Measurements from ENCODE around the gene DACT2.

DACT2 gene

GRCh38 chr6:168309183-168309582 is 10.4 kb downstream of the DACT2 start:
- no peak overlapping the region for H3K27ac ChIP-seq (ENCODE audit: low read depth, low read length)
- no peaks in the 10 kb centered on the region for H3K27me3 ChIP-seq (ENCODE audit: control insufficient read depth, insufficient read depth, low read length)
- peaks cover 16% of the 10 kb centered on the region for H3K4me1 ChIP-seq (ENCODE audit: control insufficient read depth, insufficient read depth, low read length)
- H3K9ac ChIP-seq (ENCODE audit: low read depth, low read length): no peak overlapping the region
- H3K4me3 ChIP-seq (ENCODE audit: low read depth, low read length): no peak overlapping the region
- no peaks in the 10 kb centered on the region for H3K9me3 ChIP-seq (ENCODE audit: control insufficient read depth, insufficient read depth, low read length)
- H3K36me3 ChIP-seq (ENCODE audit: control insufficient read depth, insufficient read depth, low read length): no peaks in the 10 kb centered on the region

GRCh38 chr6:168308390-168309144 is 11.0 kb downstream of the DACT2 start:
- H3K4me1 ChIP-seq (ENCODE audit: control insufficient read depth, insufficient read depth, low read length): peaks cover 10% of the 10 kb centered on the region
- H3K9me3 ChIP-seq (ENCODE audit: control insufficient read depth, insufficient read depth, low read length): no peaks in the 10 kb centered on the region
- H3K27me3 ChIP-seq (ENCODE audit: control insufficient read depth, insufficient read depth, low read length): peaks cover under 1% of the 10 kb centered on the region; the same call in 1 of the 2 replicates
- no peak overlapping the region for H3K4me3 ChIP-seq (ENCODE audit: low read depth, low read length)
- H3K9ac ChIP-seq (ENCODE audit: low read depth, low read length): no peak overlapping the region
- no peaks in the 10 kb centered on the region for H3K36me3 ChIP-seq (ENCODE audit: control insufficient read depth, insufficient read depth, low read length)
- no peak overlapping the region for H3K27ac ChIP-seq (ENCODE audit: low read depth, low read length)

GRCh38 chr6:168307695-168308021 is 11.9 kb downstream of the DACT2 start:
- Histone ChIP-seq H3K27ac (ENCODE audit: low read depth, low read length) (no peak overlapping the region), H3K9ac (ENCODE audit: low read depth, low read length) (no peak overlapping the region), H3K4me1 (ENCODE audit: control insufficient read depth, insufficient read depth, low read length) (peaks cover 10% of the 10 kb centered on the region), H3K9me3 (ENCODE audit: control insufficient read depth, insufficient read depth, low read length) (no peaks in the 10 kb centered on the region), H3K4me3 (ENCODE audit: low read depth, low read length) (no peak overlapping the region), H3K36me3 (ENCODE audit: control insufficient read depth, insufficient read depth, low read length) (no peaks in the 10 kb centered on the region), H3K27me3 (ENCODE audit: control insufficient read depth, insufficient read depth, low read length) (peaks cover 10% of the 10 kb centered on the region)

GRCh38 chr6:168307015-168307694 is 12.4 kb downstream of the DACT2 start:
- H3K9ac ChIP-seq (ENCODE audit: low read depth, low read length): no peak overlapping the region
- no peak overlapping the region for H3K27ac ChIP-seq (ENCODE audit: low read depth, low read length)
- no peak overlapping the region for H3K4me3 ChIP-seq (ENCODE audit: low read depth, low read length)
- no peaks in the 10 kb centered on the region for H3K9me3 ChIP-seq (ENCODE audit: control insufficient read depth, insufficient read depth, low read length)
- peaks cover 13% of the 10 kb centered on the region for H3K27me3 ChIP-seq (ENCODE audit: control insufficient read depth, insufficient read depth, low read length)
- no peaks in the 10 kb centered on the region for H3K36me3 ChIP-seq (ENCODE audit: control insufficient read depth, insufficient read depth, low read length)
- H3K4me1 ChIP-seq (ENCODE audit: control insufficient read depth, insufficient read depth, low read length): peaks cover 13% of the 10 kb centered on the region

GRCh38 chr6:168305863-168306262 is 13.7 kb downstream of the DACT2 start:
- Histone ChIP-seq H3K27me3 (ENCODE audit: control insufficient read depth, insufficient read depth, low read length) (peaks cover 26% of the 10 kb centered on the region), H3K4me1 (ENCODE audit: control insufficient read depth, insufficient read depth, low read length) (peaks cover 25% of the 10 kb centered on the region), H3K9me3 (ENCODE audit: control insufficient read depth, insufficient read depth, low read length) (no peaks in the 10 kb centered on the region), H3K9ac (ENCODE audit: low read depth, low read length) (no peak overlapping the region), H3K27ac (ENCODE audit: low read depth, low read length) (no peak overlapping the region), H3K36me3 (ENCODE audit: control insufficient read depth, insufficient read depth, low read length) (no peaks in the 10 kb centered on the region), H3K4me3 (ENCODE audit: low read depth, low read length) (no peak overlapping the region)

- peaks cover 25% of the 10 kb centered on the region for H3K4me1 ChIP-seq (ENCODE audit: control insufficient read depth, insufficient read depth, low read length)
- no peak overlapping the region for H3K9ac ChIP-seq (ENCODE audit: low read depth, low read length)
- H3K36me3 ChIP-seq (ENCODE audit: control insufficient read depth, insufficient read depth, low read length): no peaks in the 10 kb centered on the region
- no peaks in the 10 kb centered on the region for H3K9me3 ChIP-seq (ENCODE audit: control insufficient read depth, insufficient read depth, low read length)
- H3K27me3 ChIP-seq (ENCODE audit: control insufficient read depth, insufficient read depth, low read length): peaks cover 32% of the 10 kb centered on the region
- H3K4me3 ChIP-seq (ENCODE audit: low read depth, low read length): no peak overlapping the region
- no peak overlapping the region for H3K27ac ChIP-seq (ENCODE audit: low read depth, low read length)
Measured at GRCh38 chr6:168305096-168305749, 14.4 kb downstream of the DACT2 start.

GRCh38 chr6:168304752-168305015 is 14.9 kb downstream of the DACT2 start:
- H3K4me1 ChIP-seq (ENCODE audit: control insufficient read depth, insufficient read depth, low read length): peaks cover 25% of the 10 kb centered on the region
- H3K27ac ChIP-seq (ENCODE audit: low read depth, low read length): no peak overlapping the region
- no peaks in the 10 kb centered on the region for H3K36me3 ChIP-seq (ENCODE audit: control insufficient read depth, insufficient read depth, low read length)
- no peaks in the 10 kb centered on the region for H3K9me3 ChIP-seq (ENCODE audit: control insufficient read depth, insufficient read depth, low read length)
- no peak overlapping the region for H3K4me3 ChIP-seq (ENCODE audit: low read depth, low read length)
- no peak overlapping the region for H3K9ac ChIP-seq (ENCODE audit: low read depth, low read length)
- peaks cover 38% of the 10 kb centered on the region for H3K27me3 ChIP-seq (ENCODE audit: control insufficient read depth, insufficient read depth, low read length)

GRCh38 chr6:168303982-168304751 is 15.4 kb downstream of the DACT2 start:
- Histone ChIP-seq H3K4me1 (ENCODE audit: control insufficient read depth, insufficient read depth, low read length) (peaks cover 25% of the 10 kb centered on the region), H3K27me3 (ENCODE audit: control insufficient read depth, insufficient read depth, low read length) (peaks cover 43% of the 10 kb centered on the region), H3K27ac (ENCODE audit: low read depth, low read length) (no peak overlapping the region), H3K9me3 (ENCODE audit: control insufficient read depth, insufficient read depth, low read length) (no peaks in the 10 kb centered on the region), H3K9ac (ENCODE audit: low read depth, low read length) (no peak overlapping the region), H3K36me3 (ENCODE audit: control insufficient read depth, insufficient read depth, low read length) (no peaks in the 10 kb centered on the region), H3K4me3 (ENCODE audit: low read depth, low read length) (no peak overlapping the region)

- Histone ChIP-seq H3K27me3 (ENCODE audit: control insufficient read depth, insufficient read depth, low read length) (peaks cover 49% of the 10 kb centered on the region), H3K4me3 (ENCODE audit: low read depth, low read length) (no peak overlapping the region), H3K4me1 (ENCODE audit: control insufficient read depth, insufficient read depth, low read length) (peaks cover 25% of the 10 kb centered on the region), H3K36me3 (ENCODE audit: control insufficient read depth, insufficient read depth, low read length) (no peaks in the 10 kb centered on the region), H3K27ac (ENCODE audit: low read depth, low read length) (no peak overlapping the region), H3K9me3 (ENCODE audit: control insufficient read depth, insufficient read depth, low read length) (no peaks in the 10 kb centered on the region), H3K9ac (ENCODE audit: low read depth, low read length) (no peak overlapping the region)
Measured at GRCh38 chr6:168302534-168302933, 17.0 kb downstream of the DACT2 start.

GRCh38 chr6:168301648-168302398 is 17.8 kb downstream of the DACT2 start:
- H3K36me3 ChIP-seq (ENCODE audit: control insufficient read depth, insufficient read depth, low read length): no peaks in the 10 kb centered on the region
- H3K9me3 ChIP-seq (ENCODE audit: control insufficient read depth, insufficient read depth, low read length): no peaks in the 10 kb centered on the region
- H3K4me1 ChIP-seq (ENCODE audit: control insufficient read depth, insufficient read depth, low read length): peaks cover 25% of the 10 kb centered on the region
- H3K9ac ChIP-seq (ENCODE audit: low read depth, low read length): no peak overlapping the region
- H3K27me3 ChIP-seq (ENCODE audit: control insufficient read depth, insufficient read depth, low read length): peaks cover 49% of the 10 kb centered on the region
- H3K4me3 ChIP-seq (ENCODE audit: low read depth, low read length): peak overlapping the region; percentile 42; the same call in 1 of the 2 replicates
- peak overlapping the region; percentile 48 for H3K27ac ChIP-seq (ENCODE audit: low read depth, low read length)

All from HUES48 (cell line).